Mesenchymal stem cell (in vitro differentiated cells and primary cell): ENCODE results near the gene LSM4.
A peak's percentile ranks its signal among the peaks of the same experiment; 100 is the strongest.

Source experiments
- DNase-seq: peaks from one replicate; pipeline ENCODE4 v3.0.0-alpha.2; 2013
- H2AFZ ChIP-seq: one replicate; pipeline ENCODE4 v1.6.1; 2013; ENCODE audit warnings: low read depth, mild to moderate bottlenecking, control low read depth, inconsistent platforms, low read length, moderate library complexity
- H2AK5ac ChIP-seq: 2 replicates; pipeline ENCODE4 v1.6.1; 2013; ENCODE audit warnings: low read length, moderate library complexity, mild to moderate bottlenecking, inconsistent platforms; ENCODE audit not compliant: severe bottlenecking
- H2BK120ac ChIP-seq: one replicate; pipeline ENCODE4 v1.6.1; 2013; ENCODE audit warnings: low read depth, mild to moderate bottlenecking, inconsistent platforms, low read length, moderate library complexity
- H2BK12ac ChIP-seq, 2 experiments: one replicate each; pipeline ENCODE4 v1.6.1; 2013; ENCODE audit warnings: inconsistent platforms in 2 of 2, low read length in 2 of 2, mild to moderate bottlenecking in 2 of 2, moderate library complexity in 2 of 2, control low read depth in 1 of 2
- H2BK15ac ChIP-seq: one replicate; pipeline ENCODE4 v1.6.1; 2013; ENCODE audit warnings: mild to moderate bottlenecking, low read depth, inconsistent platforms; ENCODE audit not compliant: poor library complexity, severe bottlenecking
- H2BK5ac ChIP-seq: 2 replicates; pipeline ENCODE4 v1.6.1; 2013; ENCODE audit warnings: low read depth, mild to moderate bottlenecking, low read length, control low read depth, inconsistent platforms; ENCODE audit not compliant: poor library complexity, severe bottlenecking
- H3K14ac ChIP-seq, 2 experiments: one replicate each; pipeline ENCODE4 v1.6.1; 2013; ENCODE audit warnings: inconsistent platforms in 2 of 2, low read length in 2 of 2, control low read depth in 1 of 2, mild to moderate bottlenecking in 1 of 2, moderate library complexity in 1 of 2
- H3K18ac ChIP-seq, 2 experiments: one replicate each; pipeline ENCODE4 v1.6.1; 2013; ENCODE audit warnings: inconsistent platforms in 2 of 2, low read length in 2 of 2, control low read depth in 1 of 2, low read depth in 1 of 2, mild to moderate bottlenecking in 1 of 2
- H3K23ac ChIP-seq, 2 experiments: one replicate each; pipeline ENCODE4 v1.6.1; 2013; ENCODE audit warnings: inconsistent platforms in 2 of 2, low read length in 2 of 2, mild to moderate bottlenecking in 2 of 2, moderate library complexity in 2 of 2, control low read depth in 1 of 2
- H3K27ac ChIP-seq: 2 replicates; pipeline ENCODE4 v1.5.1; 2013; ENCODE audit warnings: mild to moderate bottlenecking, moderate library complexity, low read length, control low read depth, inconsistent platforms; ENCODE audit not compliant: poor library complexity, severe bottlenecking
- H3K27me3 ChIP-seq, 2 experiments: 2 replicates each; pipeline versions ENCODE4 v1.6.1 to v1.7.0; 2013; ENCODE audit warnings: low read length in 2 of 2, mild to moderate bottlenecking in 2 of 2, moderate library complexity in 2 of 2, control low read depth in 1 of 2, inconsistent platforms in 1 of 2; ENCODE audit not compliant: control insufficient read depth in 1 of 2, insufficient read depth in 1 of 2
- H3K36me3 ChIP-seq, 2 experiments: 2 replicates each; pipeline versions ENCODE4 v1.6.1 to v1.7.0; 2013; ENCODE audit warnings: low read length in 2 of 2, control low read depth in 1 of 2, inconsistent platforms in 1 of 2, low read depth in 1 of 2, mild to moderate bottlenecking in 1 of 2; ENCODE audit not compliant: insufficient read depth in 2 of 2, control insufficient read depth in 1 of 2
- H3K4ac ChIP-seq, 2 experiments: one replicate each; pipeline ENCODE4 v1.6.1; 2013; ENCODE audit warnings: inconsistent platforms in 2 of 2, low read length in 2 of 2, mild to moderate bottlenecking in 2 of 2, moderate library complexity in 2 of 2, control low read depth in 1 of 2, low read depth in 1 of 2
- H3K4me1 ChIP-seq: 2 replicates; pipeline ENCODE4 v1.6.1; 2013; ENCODE audit warnings: low read depth, low read length, control low read depth; ENCODE audit not compliant: control insufficient read depth, insufficient read depth
- H3K4me2 ChIP-seq: 2 replicates; pipeline ENCODE4 v1.6.1; 2013; ENCODE audit warnings: low read length, mild to moderate bottlenecking, inconsistent platforms; ENCODE audit not compliant: poor library complexity, severe bottlenecking
- H3K4me3 ChIP-seq, 2 experiments: 2 replicates each; pipeline versions ENCODE4 v1.5.1 to v1.7.0; 2013; ENCODE audit warnings: low read length in 2 of 2, mild to moderate bottlenecking in 2 of 2, control low read depth in 1 of 2, low read depth in 1 of 2; ENCODE audit not compliant: insufficient read depth in 1 of 2
- H3K79me1 ChIP-seq: replicated peaks from 2 replicates; pipeline ENCODE4 v1.6.1; 2013; ENCODE audit warnings: mild to moderate bottlenecking, control low read depth, low read length, inconsistent platforms; ENCODE audit not compliant: poor library complexity, severe bottlenecking
- H3K9ac ChIP-seq: 2 replicates; pipeline ENCODE4 v1.7.0; 2013; ENCODE audit warnings: mild to moderate bottlenecking, low read length, moderate library complexity
- H3K9me3 ChIP-seq: 2 replicates; pipeline ENCODE4 v1.7.0; 2013; ENCODE audit warnings: mild to moderate bottlenecking, low read length; ENCODE audit not compliant: control insufficient read depth
- H4K8ac ChIP-seq: one replicate; pipeline ENCODE4 v1.6.1; 2013; ENCODE audit warnings: inconsistent platforms, mild to moderate bottlenecking, low read length, moderate library complexity
- H4K91ac ChIP-seq: one replicate; pipeline ENCODE4 v1.6.1; 2013; ENCODE audit warnings: mild to moderate bottlenecking, low read length, inconsistent platforms
- WGBS: methylation state at CpG from one replicate; pipeline ENCODE4 v1.1.7; 2013; ENCODE audit warnings: mixed read lengths; 5-methylcytosine and 5-hydroxymethylcytosine counted together

Gene LSM4

DNA sequence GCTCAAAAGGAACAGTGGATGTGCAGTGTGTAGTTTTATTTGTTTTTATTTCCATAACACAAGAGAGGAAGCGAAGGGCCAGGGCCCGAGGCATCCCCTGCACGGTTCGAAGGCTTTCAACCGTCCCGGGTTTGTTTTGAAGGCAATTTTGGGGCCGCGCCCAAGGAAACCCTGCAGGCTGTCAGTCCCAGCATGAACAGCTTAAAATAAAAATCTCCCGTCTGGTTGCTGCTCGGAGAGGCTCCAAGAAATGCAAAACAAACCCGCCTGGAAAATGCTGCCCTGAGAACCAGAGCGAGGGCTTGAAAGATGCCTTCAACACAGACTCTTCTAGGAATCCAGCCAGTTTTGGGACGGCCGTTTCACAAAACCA lies 16.0 kb downstream of the LSM4 start:
- Histone ChIP-seq H2AK5ac (no peak overlapping the region), H3K18ac (no peak overlapping the region), H3K14ac (no peak overlapping the region), H3K4me3 (no peak overlapping the region), H3K4me2 (no peak overlapping the region), H4K91ac (no peak overlapping the region), H3K27ac (no peak overlapping the region), H3K4ac (no peak overlapping the region), H2BK12ac (no peak overlapping the region), H3K9ac (no peak overlapping the region), H3K27me3 (no peaks in the 10 kb centered on the region), H4K8ac (no peak overlapping the region), H2BK15ac (no peak overlapping the region), H3K36me3 (peaks cover 21 to 65% of the 10 kb centered on the region in 2 experiments), H3K79me1 (peaks cover 10% of the 10 kb centered on the region), H2BK5ac (no peak overlapping the region), H3K23ac (no peak overlapping the region), H3K9me3 (no peaks in the 10 kb centered on the region), H2AFZ (no peak overlapping the region), H2BK120ac (no peak overlapping the region), H3K4me1 (peaks cover 30% of the 10 kb centered on the region)
- no peak for DNase-seq
- WGBS: 94% methylated on average over 14 of the region's 14 CpGs

GRCh38 chr19:18306209-18306887 lies 16.5 kb downstream of the LSM4 start:
- H4K91ac ChIP-seq: no peak overlapping the region

GRCh38 chr19:18304458-18305310 lies 18.2 kb downstream of the LSM4 start:
- peaks cover 34% of the 10 kb centered on the region for H3K4me1 ChIP-seq
- WGBS: under 1% methylated on average over 29 of the region's 29 CpGs
- DNase-seq: peak; percentile 94
- H3K36me3 ChIP-seq: peaks cover 14 to 43% of the 10 kb centered on the region in 2 experiments
- peak overlapping the region; percentile 95 to 97 for H3K4ac ChIP-seq
- H3K79me1 ChIP-seq: peaks cover 2% of the 10 kb centered on the region
- H2BK120ac ChIP-seq: peak overlapping the region; percentile 99
- peak overlapping the region; percentile 97 for H4K8ac ChIP-seq
- H3K9me3 ChIP-seq: no peaks in the 10 kb centered on the region
- peak overlapping the region in 1 of 2 experiments; percentile 66 for H3K4me3 ChIP-seq
- H3K14ac ChIP-seq: peak overlapping the region; percentile 41 to 70
- peak overlapping the region; percentile 67 to 99 for H2BK12ac ChIP-seq
- peak overlapping the region; percentile 91 for H3K9ac ChIP-seq
- peak overlapping the region; percentile 55 for H3K4me2 ChIP-seq
- no peaks in the 10 kb centered on the region for H3K27me3 ChIP-seq
- H2AFZ ChIP-seq: no peak overlapping the region
- H3K23ac ChIP-seq: peak overlapping the region in 1 of 2 experiments; percentile 95
- H2AK5ac ChIP-seq: peak overlapping the region; percentile 97
- peak overlapping the region; percentile 96 for H2BK5ac ChIP-seq
- peak overlapping the region; percentile 98 for H4K91ac ChIP-seq
- H3K27ac ChIP-seq: peak overlapping the region; percentile 98
- peak overlapping the region; percentile 94 to 98 for H3K18ac ChIP-seq
- peak overlapping the region; percentile 90 for H2BK15ac ChIP-seq

More at GRCh38 chr19:18306209-18306887, 16.5 kb downstream of the LSM4 start:
- Histone ChIP-seq H2AK5ac (peak overlapping the region; percentile 53), H3K27ac (no peak overlapping the region), H3K79me1 (peaks cover 7% of the 10 kb centered on the region), H3K9ac (no peak overlapping the region), H2AFZ (no peak overlapping the region), H3K9me3 (no peaks in the 10 kb centered on the region), H2BK120ac (peak overlapping the region; percentile 54), H3K4me2 (no peak overlapping the region), H3K4me3 (no peak overlapping the region), H2BK5ac (no peak overlapping the region), H3K18ac (no peak overlapping the region), H4K8ac (no peak overlapping the region), H3K4ac (no peak overlapping the region), H2BK12ac (no peak overlapping the region), H3K27me3 (no peaks in the 10 kb centered on the region), H3K4me1 (peaks cover 30% of the 10 kb centered on the region), H3K14ac (no peak overlapping the region), H3K23ac (no peak overlapping the region), H2BK15ac (peak overlapping the region; percentile 15), H3K36me3 (peaks cover 19 to 60% of the 10 kb centered on the region in 2 experiments)
- 94% methylated on average over 25 of the region's 26 CpGs for WGBS
- DNase-seq: no peak

DNA sequence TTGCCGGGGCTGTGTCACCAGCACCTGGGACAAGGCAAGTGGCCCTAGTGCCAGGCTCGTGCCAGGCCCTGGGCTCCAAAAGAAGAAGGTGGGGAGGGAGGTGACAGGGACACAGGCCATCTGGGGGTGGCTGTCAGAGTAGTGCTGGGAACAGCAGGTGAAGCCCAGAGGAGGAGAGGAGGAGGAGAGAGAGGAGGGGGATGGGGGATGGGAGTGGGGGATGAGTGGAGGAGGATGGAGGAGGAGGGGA lies 18.7 kb downstream of the LSM4 start:
- 41% methylated on average over 2 of the region's 2 CpGs for WGBS
- Histone ChIP-seq H3K4me1 (peaks cover 36% of the 10 kb centered on the region), H3K4ac (peak overlapping the region; percentile 47 to 76), H3K79me1 (peaks cover 2% of the 10 kb centered on the region), H3K4me3 (peak overlapping the region in 1 of 2 experiments; percentile 66), H2AK5ac (peak overlapping the region; percentile 67), H3K27ac (peak overlapping the region; percentile 98), H3K18ac (peak overlapping the region; percentile 93 to 98), H3K14ac (peak overlapping the region in 1 of 2 experiments; percentile 90), H2BK12ac (peak overlapping the region; percentile 98 to 99), H3K36me3 (peaks cover 8 to 38% of the 10 kb centered on the region in 2 experiments), H4K8ac (peak overlapping the region; percentile 97), H3K23ac (no peak overlapping the region), H3K4me2 (peak overlapping the region; percentile 27), H3K27me3 (no peaks in the 10 kb centered on the region), H2AFZ (no peak overlapping the region), H2BK120ac (peak overlapping the region; percentile 96), H2BK15ac (peak overlapping the region; percentile 82), H3K9me3 (no peaks in the 10 kb centered on the region), H2BK5ac (peak overlapping the region; percentile 96), H4K91ac (peak overlapping the region; percentile 98), H3K9ac (peak overlapping the region; percentile 91)
- no peak for DNase-seq
